ENCODE measurements around the gene CDH5. TPM values are rescaled to one million over a fixed set of nuclear protein-coding genes. Genes with fewer than 3 reads are reported as not detected.

The CDH5 gene
- total RNA-seq, 1 donor from 2014 or later, result not detected

GRCh38 chr16:66376114-66376513, 9.6 kb downstream of the CDH5 start:
- no peaks in the 10 kb centered on the region for H3K9me3 Mint-ChIP-seq
- no peak for ATAC-seq (ENCODE audit: low read depth)
- intact Hi-C loops (cut with micrococcal nuclease), result no loop called here
- no peak overlapping the region for H3K27ac Mint-ChIP-seq
- peaks cover 4% of the 10 kb centered on the region for H3K27me3 Mint-ChIP-seq
- H3K4me1 Mint-ChIP-seq, result no peaks in the 10 kb centered on the region
- no peaks in the 10 kb centered on the region for H3K36me3 Mint-ChIP-seq (ENCODE audit: low read depth)
- CTCF ChIA-PET, result no interaction called here
- no peak for DNase-seq
- no peak overlapping the region for H3K4me3 Mint-ChIP-seq
- POLR2A ChIA-PET, result no interaction called here
- TF ChIP-seq CTCF (IDR thresholded peaks at IDR 0.05), result no peak

DNA sequence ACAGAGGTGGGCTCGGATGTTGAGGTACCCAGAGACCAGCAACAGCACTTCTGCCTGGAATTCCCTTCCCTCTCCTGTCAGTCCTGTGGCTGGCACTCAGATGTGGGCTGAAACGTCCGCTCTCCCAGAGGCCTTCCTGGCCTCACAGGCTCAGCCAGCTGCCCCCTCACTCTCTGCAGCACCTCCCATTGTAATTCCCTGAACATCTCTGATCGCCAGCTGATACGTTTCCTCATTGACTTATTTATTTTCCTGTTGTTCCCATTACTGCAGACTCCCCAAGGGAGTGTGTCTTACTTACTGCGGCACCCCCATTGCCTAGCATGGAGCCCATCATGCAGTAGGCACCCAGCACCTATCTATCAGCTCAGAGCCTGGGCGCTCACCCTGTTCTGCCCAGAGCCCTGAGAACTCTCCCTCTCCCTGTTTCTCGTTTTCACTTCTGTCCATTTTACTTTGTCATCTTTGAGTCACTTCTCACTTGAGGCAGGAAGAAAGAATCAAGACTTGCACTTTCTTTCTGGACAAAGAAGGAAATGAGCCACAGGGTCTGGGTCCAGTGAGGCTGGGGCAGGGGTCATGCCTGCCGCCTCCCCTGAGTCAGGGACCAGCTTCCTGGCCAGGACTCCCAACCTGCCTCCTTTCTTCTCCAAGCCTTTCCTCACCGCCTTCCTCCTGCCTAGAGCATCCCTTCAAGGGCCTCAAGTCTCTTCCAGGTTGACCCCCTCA, 10.2 kb downstream of the CDH5 start:
- DNase-seq (no peak), ATAC-seq (ENCODE audit: low read depth) (no peak)
- POLR2A ChIA-PET, result no interaction called here
- H3K36me3 Mint-ChIP-seq (ENCODE audit: low read depth), result no peaks in the 10 kb centered on the region
- intact Hi-C loops (cut with micrococcal nuclease), result no loop called here
- no peaks in the 10 kb centered on the region for H3K9me3 Mint-ChIP-seq
- no peak for TF ChIP-seq CTCF (IDR thresholded peaks at IDR 0.05)
- peaks cover 4% of the 10 kb centered on the region for H3K27me3 Mint-ChIP-seq
- H3K4me1 Mint-ChIP-seq, result no peaks in the 10 kb centered on the region
- H3K4me3 Mint-ChIP-seq, result no peak overlapping the region
- CTCF ChIA-PET, result no interaction called here
- H3K27ac Mint-ChIP-seq, result no peak overlapping the region

- Mint-ChIP-seq H3K27ac (no peak overlapping the region), H3K27me3 (peaks cover 4% of the 10 kb centered on the region), H3K9me3 (no peaks in the 10 kb centered on the region), H3K4me1 (no peaks in the 10 kb centered on the region), H3K4me3 (no peak overlapping the region), H3K36me3 (ENCODE audit: low read depth) (no peaks in the 10 kb centered on the region)
- no peak for DNase-seq
- no peak for ATAC-seq (ENCODE audit: low read depth)
- TF ChIP-seq CTCF (IDR thresholded peaks at IDR 0.05), result no peak
- intact Hi-C loops (cut with micrococcal nuclease), result no loop called here
- CTCF ChIA-PET, result no interaction called here
- POLR2A ChIA-PET, result no interaction called here
These were observed 10.8 kb downstream of the CDH5 start for GRCh38 chr16:66377324-66377723.

- ChIA-PET POLR2A (no interaction called here), CTCF (no interaction called here)
- intact Hi-C loops (cut with micrococcal nuclease), result no loop called here
- Mint-ChIP-seq H3K4me3 (no peak overlapping the region), H3K4me1 (no peaks in the 10 kb centered on the region), H3K36me3 (ENCODE audit: low read depth) (no peaks in the 10 kb centered on the region), H3K27me3 (no peaks in the 10 kb centered on the region), H3K27ac (no peak overlapping the region), H3K9me3 (no peaks in the 10 kb centered on the region)
- no peak for DNase-seq
- no peak for ATAC-seq (ENCODE audit: low read depth)
- no peak for TF ChIP-seq CTCF (IDR thresholded peaks at IDR 0.05)
These were observed 12.5 kb downstream of the CDH5 start for GRCh38 chr16:66378741-66379570.

GRCh38 chr16:66379571-66379941, 13.1 kb downstream of the CDH5 start:
- no peak overlapping the region for H3K27ac Mint-ChIP-seq

More at GRCh38 chr16:66379571-66379941, 13.1 kb downstream of the CDH5 start:
- Mint-ChIP-seq H3K4me3 (no peak overlapping the region), H3K4me1 (no peaks in the 10 kb centered on the region), H3K9me3 (no peaks in the 10 kb centered on the region), H3K36me3 (ENCODE audit: low read depth) (no peaks in the 10 kb centered on the region), H3K27me3 (no peaks in the 10 kb centered on the region)
- no peak for ATAC-seq (ENCODE audit: low read depth)
- DNase-seq, result no peak
- no peak for TF ChIP-seq CTCF (IDR thresholded peaks at IDR 0.05)
- ChIA-PET CTCF (no interaction called here), POLR2A (no interaction called here)
- intact Hi-C loops (cut with micrococcal nuclease), result no loop called here
